Body of pancreas (tissue), 4 donors: ENCODE measurements around the gene ASB10. TPM values are rescaled to one million over a fixed set of nuclear protein-coding genes. Genes with fewer than 3 reads are reported as not detected.

Source experiments
- ATAC-seq: fragments of 150-250 bp; one replicate; pipeline ENCODE4 v1.9.1; 2016
- DNase-seq, 4 donors: peaks; one replicate each; pipeline ENCODE4 v3.0.0-alpha.2; 2019
- H3K27ac ChIP-seq, 4 donors: fragments of 200-600 bp; sonication (generic); 1 replicate in 3 of 4; 2 replicates in 1 of 4; pipeline versions ENCODE4 v1.5.1 to v1.6.1; 2016 to 2019; ENCODE audit warnings: mild to moderate bottlenecking in 1 of 4, mixed read lengths in 1 of 4, moderate library complexity in 1 of 4
- H3K27me3 ChIP-seq, 2 donors: fragments of 200-600 bp; sonication (generic); one replicate each; pipeline ENCODE4 v1.6.0; 2016; ENCODE audit warnings: mild to moderate bottlenecking in 1 of 2
- H3K36me3 ChIP-seq, 2 donors: fragments of 200-600 bp; sonication (generic); replicated peaks in 1 of 2; 2 replicates each; pipeline ENCODE4 v1.5.1; 2016; ENCODE audit warnings: low read depth in 2 of 2; ENCODE audit not compliant: insufficient read depth in 1 of 2
- H3K4me1 ChIP-seq: fragments of 200-600 bp; sonication (generic); one replicate; pipeline ENCODE4 v1.6.0; 2016
- H3K4me3 ChIP-seq, 2 donors: fragments of 200-600 bp; sonication (generic); 1 replicate in 1 of 2; 2 replicates in 1 of 2; pipeline ENCODE4 v1.5.1; 2016 to 2019
- H3K9me3 ChIP-seq, 3 donors: fragments of 200-600 bp; sonication (generic); 1 replicate in 2 of 3; 2 replicates in 1 of 3; pipeline ENCODE4 v1.5.1; 2016
- CTCF ChIP-seq, 7 experiments: fragments of 450-650 bp in 4 of 7; fragments of 200-600 bp in 3 of 7; sonication (generic) in 3 of 7; IDR thresholded peaks; one replicate each; pipeline ENCODE4 v1.5.1; 2016 to 2019; ENCODE audit warnings: antibody characterized with exemption in 7 of 7
- POLR2A ChIP-seq, 3 donors: fragments of 450-650 bp; IDR thresholded peaks; one replicate each; pipeline ENCODE4 v1.6.1; 2016; ENCODE audit warnings: antibody characterized with exemption in 3 of 3, mild to moderate bottlenecking in 2 of 3
- WGBS, 2 donors: methylation state at CpG; one replicate each; pipeline ENCODE4 v1.1.5; 2017; 5-methylcytosine and 5-hydroxymethylcytosine counted together
- intact Hi-C: fragments of 100-400 bp; cut with DNase I; formaldehyde crosslinking; loops from one replicate; pipeline ENCODE4 v1.15.1; 2023
- total RNA-seq, 2 donors: library from RNA; depleted of rRNA; stranded (reverse); fragments of >200 nt; gene quantifications; one replicate each; pipeline ENCODE4 v1.1.0, GENCODE V29; 2016

The ASB10 gene
- total RNA-seq, 2 donors from 2014 or later: not detected

GRCh38 chr7:151185762-151186639 is 1.0 kb downstream of the ASB10 start:
- Histone ChIP-seq H3K27me3 (no peaks in the 10 kb centered on the region), H3K27ac (no peak overlapping the region), H3K4me3 (no peak overlapping the region), H3K9me3 (no peaks in the 10 kb centered on the region), H3K4me1 (no peaks in the 10 kb centered on the region), H3K36me3 (no peaks in the 10 kb centered on the region)
- TF ChIP-seq CTCF (IDR thresholded peaks at IDR 0.05) (no peak), POLR2A (IDR thresholded peaks at IDR 0.05) (no peak)
- no peak for DNase-seq
- ATAC-seq: no peak
- intact Hi-C loops: no loop called here
- WGBS, 2 donors: 90% methylated on average over 4 to 13 of the region's 16 CpGs

DNA sequence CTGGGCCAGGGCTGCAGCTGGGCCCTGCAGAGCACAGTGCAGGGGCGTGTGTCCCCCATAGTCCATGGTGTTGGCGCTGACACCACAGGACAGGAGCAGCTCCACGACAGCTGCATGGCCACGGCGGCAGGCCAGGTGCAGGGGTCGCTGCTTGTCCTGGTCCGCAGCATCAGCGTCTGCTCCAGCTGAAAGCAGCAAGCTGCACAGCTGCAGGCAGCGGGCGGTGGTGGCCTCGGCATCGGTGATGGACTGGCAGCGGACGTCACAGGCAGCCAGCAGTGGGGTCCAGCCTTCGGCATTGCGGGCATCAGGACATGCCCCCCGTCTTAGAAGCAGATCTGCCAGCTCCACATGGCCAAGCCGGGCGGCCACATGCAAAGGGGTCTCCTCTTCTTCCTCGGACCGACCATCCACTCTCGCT is 6.0 kb downstream of the ASB10 start:
- ATAC-seq (no peak), DNase-seq (peak in 1 of 4 donors; percentile 1)
- Histone ChIP-seq H3K4me1 (no peaks in the 10 kb centered on the region), H3K36me3 (no peaks in the 10 kb centered on the region), H3K27me3 (no peaks in the 10 kb centered on the region), H3K27ac (no peak overlapping the region), H3K4me3 (no peak overlapping the region), H3K9me3 (no peaks in the 10 kb centered on the region)
- TF ChIP-seq CTCF (IDR thresholded peaks at IDR 0.05) (no peak), POLR2A (IDR thresholded peaks at IDR 0.05) (no peak)
- 72 to 82% methylated on average over 4 to 22 of the region's 22 CpGs for WGBS, 2 donors
- intact Hi-C loops: no loop called here

DNA sequence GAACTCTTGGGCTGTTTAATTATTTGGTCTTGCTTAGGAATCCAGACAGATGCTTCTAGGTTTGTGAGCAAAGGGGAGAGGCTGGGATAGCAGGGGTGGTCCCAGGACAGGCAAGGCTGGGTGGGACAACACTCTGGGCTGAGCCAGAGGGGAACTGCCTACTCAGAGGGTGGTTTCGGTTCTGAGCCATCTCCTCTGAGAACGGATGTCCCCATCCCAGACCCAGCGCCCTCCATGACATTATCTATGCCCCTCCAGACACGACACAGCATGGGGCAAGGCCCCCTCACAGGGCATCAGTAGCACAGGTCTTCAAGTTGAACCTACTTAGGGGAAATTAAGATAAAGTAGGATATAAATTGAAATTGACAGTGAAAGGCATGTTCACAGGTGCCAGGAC is 7.1 kb downstream of the ASB10 start:
- no peak overlapping the region for H3K4me3 ChIP-seq
- 30 to 63% methylated on average over 4 of the region's 4 CpGs for WGBS, 2 donors
- TF ChIP-seq CTCF (IDR thresholded peaks at IDR 0.05) (no peak), POLR2A (IDR thresholded peaks at IDR 0.05) (no peak)
- no peaks in the 10 kb centered on the region for H3K4me1 ChIP-seq
- no peak overlapping the region for H3K27ac ChIP-seq
- intact Hi-C loops: no loop called here
- H3K27me3 ChIP-seq: no peaks in the 10 kb centered on the region
- H3K9me3 ChIP-seq: no peaks in the 10 kb centered on the region
- no peaks in the 10 kb centered on the region for H3K36me3 ChIP-seq
- no peak for DNase-seq
- no peak for ATAC-seq

GRCh38 chr7:151179287-151179860 is 7.7 kb downstream of the ASB10 start:
- 56 to 76% methylated on average over 7 to 8 of the region's 8 CpGs for WGBS, 2 donors
- ATAC-seq (no peak), DNase-seq (no peak)
- intact Hi-C loops: no loop called here
- H3K27me3 ChIP-seq: no peaks in the 10 kb centered on the region
- TF ChIP-seq CTCF (IDR thresholded peaks at IDR 0.05) (no peak), POLR2A (IDR thresholded peaks at IDR 0.05) (no peak)
- no peaks in the 10 kb centered on the region for H3K4me1 ChIP-seq
- no peaks in the 10 kb centered on the region for H3K9me3 ChIP-seq
- no peaks in the 10 kb centered on the region for H3K36me3 ChIP-seq
- no peak overlapping the region for H3K27ac ChIP-seq
- no peak overlapping the region for H3K4me3 ChIP-seq
